IMR-90 (cell line): ENCODE results near the gene SYT8. TPM values are rescaled to one million over a fixed set of nuclear protein-coding genes. Genes with fewer than 3 reads are reported as not detected.

Source experiments
- ATAC-seq: fragments of 200-7000 bp; cut with Tn5 transposase; 2 replicates; pipeline ENCODE4 v1.9.1; 2020; ENCODE audit warnings: low read depth, mild to moderate bottlenecking, moderate library complexity
- BruUV-seq: library from RNA; stranded (reverse); fragments of 400-500 nt; replicated peaks from 2 replicates; lab custom pipeline; 2021; lab: Mats Ljungman, UMichigan
- CTCF ChIA-PET: fragments of 300-600 bp; formaldehyde crosslinking; extraction: SDS; loops from one replicate; lab custom pipeline; 2021; ENCODE audit warnings: antibody characterized with exemption; lab: Yijun Ruan, JAX
- POLR2A ChIA-PET: fragments of 300-600 bp; sonication (Branson Sonifier 250); formaldehyde crosslinking; loops from one replicate; lab custom pipeline; 2022; ENCODE audit warnings: antibody characterized with exemption; ENCODE audit not compliant: unreplicated experiment; lab: Charles Lee
- DNase-seq: peaks from one replicate; pipeline ENCODE4 v3.0.0; 2013
- H2AFZ ChIP-seq: replicated peaks from 2 replicates; pipeline ENCODE3; 2013; ENCODE audit warnings: low read length, mild to moderate bottlenecking; ENCODE audit not compliant: poor library complexity
- H2AK5ac ChIP-seq: 2 replicates; pipeline ENCODE4 v1.6.1; 2013; ENCODE audit warnings: low read depth, low read length, inconsistent platforms
- H2AK9ac ChIP-seq: replicated peaks from 2 replicates; pipeline ENCODE3; 2013; ENCODE audit warnings: mild to moderate bottlenecking, low read depth, low read length, moderate library complexity; ENCODE audit not compliant: poor library complexity
- H2BK120ac ChIP-seq: 2 replicates; pipeline ENCODE4 v1.6.1; 2013; ENCODE audit warnings: low read depth, low read length, inconsistent platforms
- H2BK15ac ChIP-seq: 3 replicates; pipeline ENCODE4 v1.6.1; 2013; ENCODE audit warnings: low read depth, low read length, inconsistent platforms
- H2BK20ac ChIP-seq: 2 replicates; pipeline ENCODE4 v1.6.1; 2013; ENCODE audit warnings: low read depth, mild to moderate bottlenecking, inconsistent platforms, low read length, moderate library complexity
- H2BK5ac ChIP-seq: 2 replicates; pipeline ENCODE4 v1.6.1; 2013; ENCODE audit warnings: mild to moderate bottlenecking, low read depth, low read length, inconsistent platforms; ENCODE audit not compliant: poor library complexity, severe bottlenecking
- H3K14ac ChIP-seq: replicated peaks from 2 replicates; pipeline ENCODE4 v1.6.1; 2013; ENCODE audit warnings: low read depth, low read length, inconsistent platforms
- H3K18ac ChIP-seq: 2 replicates; pipeline ENCODE4 v1.6.1; 2013; ENCODE audit warnings: low read depth, low read length, control low read depth
- H3K23ac ChIP-seq: 2 replicates; pipeline ENCODE4 v1.6.1; 2013; ENCODE audit warnings: low read depth, low read length, inconsistent platforms
- H3K27ac ChIP-seq: 2 replicates; pipeline ENCODE4 v1.5.1; 2013; ENCODE audit warnings: mild to moderate bottlenecking, control low read depth, low read length; ENCODE audit not compliant: insufficient read depth
- H3K27me3 ChIP-seq: 2 replicates; pipeline ENCODE4 v1.6.1; 2013; ENCODE audit warnings: low read length; ENCODE audit not compliant: control insufficient read depth, insufficient read depth
- H3K36me3 ChIP-seq: 2 replicates; pipeline ENCODE4 v1.6.1; 2013; ENCODE audit warnings: low read length, mixed read lengths; ENCODE audit not compliant: control insufficient read depth, insufficient read depth
- H3K4ac ChIP-seq: 2 replicates; pipeline ENCODE4 v1.6.1; 2013; ENCODE audit warnings: low read depth, low read length, inconsistent platforms
- H3K4me1 ChIP-seq: 2 replicates; pipeline ENCODE4 v1.6.1; 2013; ENCODE audit warnings: low read length, mixed read lengths; ENCODE audit not compliant: control insufficient read depth, insufficient read depth
- H3K4me2 ChIP-seq: 2 replicates; pipeline ENCODE4 v1.6.1; 2013; ENCODE audit warnings: low read depth, mild to moderate bottlenecking, control low read depth, low read length, moderate library complexity
- H3K4me3 ChIP-seq: 2 replicates; pipeline ENCODE4 v1.5.1; 2013; ENCODE audit warnings: low read depth, mild to moderate bottlenecking, control low read depth, low read length, moderate library complexity; ENCODE audit not compliant: insufficient read depth
- H3K56ac ChIP-seq: 2 replicates; pipeline ENCODE4 v1.6.1; 2013; ENCODE audit warnings: low read length, inconsistent platforms; ENCODE audit not compliant: insufficient read depth; ENCODE audit errors: extremely low read depth
- H3K79me1 ChIP-seq, 2 experiments: 2 replicates each; pipeline ENCODE4 v1.6.1; 2013; ENCODE audit warnings: low read length in 2 of 2, inconsistent platforms in 1 of 2, low read depth in 1 of 2
- H3K9ac ChIP-seq: 2 replicates; pipeline ENCODE4 v1.6.1; 2013; ENCODE audit warnings: low read depth, low read length, control low read depth
- H3K9me1 ChIP-seq: 2 replicates; pipeline ENCODE4 v1.6.1; 2013; ENCODE audit warnings: low read length, inconsistent platforms; ENCODE audit not compliant: insufficient read depth
- H3K9me3 ChIP-seq: 2 replicates; pipeline ENCODE4 v1.6.1; 2013; ENCODE audit warnings: low read length; ENCODE audit not compliant: control insufficient read depth, insufficient read depth
- H4K20me1 ChIP-seq: 2 replicates; pipeline ENCODE4 v1.6.1; 2013; ENCODE audit warnings: low read length, inconsistent platforms; ENCODE audit not compliant: insufficient read depth
- H4K5ac ChIP-seq: 2 replicates; pipeline ENCODE4 v1.6.1; 2013; ENCODE audit warnings: mild to moderate bottlenecking, low read depth, low read length, control low read depth
- H4K8ac ChIP-seq, 2 experiments: 2 replicates each; pipeline ENCODE4 v1.6.1; 2013; ENCODE audit warnings: low read depth in 2 of 2, low read length in 2 of 2, control low read depth in 1 of 2, inconsistent platforms in 1 of 2
- H4K91ac ChIP-seq: 2 replicates; pipeline ENCODE4 v1.6.1; 2013; ENCODE audit warnings: low read depth, low read length, inconsistent platforms; ENCODE audit not compliant: insufficient read depth
- BHLHE40 ChIP-seq: fragments of 150-350 bp; IDR thresholded peaks from 2 replicates; pipeline ENCODE4 v1.6.1; 2016; ENCODE audit warnings: mild to moderate bottlenecking, low read depth, low read length
- CEBPB ChIP-seq: IDR thresholded peaks from 2 replicates; pipeline ENCODE4 v1.6.1; 2012; ENCODE audit warnings: low read depth, low read length, improper control_type of control experiment
- CHD1 ChIP-seq: IDR thresholded peaks from 2 replicates; pipeline ENCODE4 v1.6.1; 2012; ENCODE audit warnings: low read depth, low read length, improper control_type of control experiment
- FOS ChIP-seq: fragments of 150-350 bp; IDR thresholded peaks from 2 replicates; pipeline ENCODE4 v1.6.1; 2016; ENCODE audit warnings: low read depth, low read length
- MAFK ChIP-seq: IDR thresholded peaks from 2 replicates; pipeline ENCODE4 v1.6.1; 2012; ENCODE audit warnings: low read depth, low read length, improper control_type of control experiment
- MAZ ChIP-seq: IDR thresholded peaks from 2 replicates; pipeline ENCODE4 v1.6.1; 2012; ENCODE audit warnings: low read depth, mild to moderate bottlenecking, low read length, improper control_type of control experiment, moderate library complexity, borderline replicate concordance
- MXI1 ChIP-seq: IDR thresholded peaks from 2 replicates; pipeline ENCODE4 v1.6.1; 2012; ENCODE audit warnings: low read depth, mild to moderate bottlenecking, low read length, moderate library complexity, borderline replicate concordance
- POLR2A ChIP-seq: IDR thresholded peaks from 2 replicates; pipeline ENCODE4 v1.6.1; 2012; ENCODE audit warnings: mild to moderate bottlenecking, low read depth, low read length
- RAD21 ChIP-seq: IDR thresholded peaks from 2 replicates; pipeline ENCODE4 v1.6.1; 2012; ENCODE audit warnings: low read length, improper control_type of control experiment
- RFX5 ChIP-seq: IDR thresholded peaks from 2 replicates; pipeline ENCODE4 v1.8.0; 2012; ENCODE audit warnings: low read depth, mild to moderate bottlenecking, low read length, moderate library complexity
- SMC3 ChIP-seq: fragments of 150-350 bp; IDR thresholded peaks from 2 replicates; pipeline ENCODE4 v1.6.1; 2016; ENCODE audit warnings: low read depth, mild to moderate bottlenecking, antibody characterized with exemption, low read length, moderate library complexity
- WGBS, 2 experiments: methylation state at CpG; one replicate each; pipeline versions ENCODE4 v1.1.5 to v1.1.7; 2013; ENCODE audit warnings: missing lambda C conversion rate in 2 of 2; ENCODE audit not compliant: insufficient read length in 1 of 2; ENCODE audit errors: extremely low coverage in 2 of 2; 5-methylcytosine and 5-hydroxymethylcytosine counted together
- dilution Hi-C: fragments of 300-500 bp; cut with HindIII; formaldehyde crosslinking; loops from one replicate; pipeline ENCODE4 v1.14.3; 2018; ENCODE audit warnings: low sequenced_read_pairs; ENCODE audit not compliant: unreplicated experiment
- in situ Hi-C: fragments of 300-500 bp; cut with MboI; formaldehyde crosslinking; loops from 3 replicates; pipeline ENCODE4 v1.14.3; 2019; ENCODE audit warnings: low sequenced_read_pairs, inconsistent platforms, mixed read lengths
- intact Hi-C: fragments of 100-400 bp; cut with micrococcal nuclease; formaldehyde crosslinking; loops from 2 replicates; pipeline ENCODE4 v1.10.0; 2022
- polyA plus RNA-seq, 3 experiments: library from polyadenylated mRNA; depleted of rRNA; stranded (reverse); fragments of >200 nt; gene quantifications; 2 replicates each; pipeline ENCODE4 v1.2.3, GENCODE V29; 2012; ENCODE audit warnings: low replicate concordance in 1 of 3
- total RNA-seq: library from RNA; depleted of rRNA; stranded (reverse); fragments of >200 nt; gene quantifications from 2 replicates; pipeline ENCODE4 v1.2.3, GENCODE V29; 2012
- TF ChIP-seq, protein P1 (sequence below): fragments of 150-350 bp; IDR thresholded peaks from 2 replicates; pipeline ENCODE4 v1.6.1; 2017; ENCODE audit warnings: mild to moderate bottlenecking, antibody characterized with exemption, low read length, low read depth
- TF ChIP-seq, protein P2 (sequence below): conservative IDR thresholded peaks from 2 replicates; pipeline ENCODE4 v1.5.1; 2012; ENCODE audit warnings: mild to moderate bottlenecking, low read depth, low read length, improper control_type of control experiment
- TF ChIP-seq, protein P3 (sequence below): fragments of 150-350 bp; IDR thresholded peaks from 2 replicates; pipeline ENCODE4 v1.6.1; 2016; ENCODE audit warnings: low read depth, mild to moderate bottlenecking, low read length, moderate library complexity, borderline replicate concordance

The SYT8 gene
- total and polyA plus RNA-seq, 2 of the 4 experiments (the other 2 are of a cell fraction): not detected

DNA sequence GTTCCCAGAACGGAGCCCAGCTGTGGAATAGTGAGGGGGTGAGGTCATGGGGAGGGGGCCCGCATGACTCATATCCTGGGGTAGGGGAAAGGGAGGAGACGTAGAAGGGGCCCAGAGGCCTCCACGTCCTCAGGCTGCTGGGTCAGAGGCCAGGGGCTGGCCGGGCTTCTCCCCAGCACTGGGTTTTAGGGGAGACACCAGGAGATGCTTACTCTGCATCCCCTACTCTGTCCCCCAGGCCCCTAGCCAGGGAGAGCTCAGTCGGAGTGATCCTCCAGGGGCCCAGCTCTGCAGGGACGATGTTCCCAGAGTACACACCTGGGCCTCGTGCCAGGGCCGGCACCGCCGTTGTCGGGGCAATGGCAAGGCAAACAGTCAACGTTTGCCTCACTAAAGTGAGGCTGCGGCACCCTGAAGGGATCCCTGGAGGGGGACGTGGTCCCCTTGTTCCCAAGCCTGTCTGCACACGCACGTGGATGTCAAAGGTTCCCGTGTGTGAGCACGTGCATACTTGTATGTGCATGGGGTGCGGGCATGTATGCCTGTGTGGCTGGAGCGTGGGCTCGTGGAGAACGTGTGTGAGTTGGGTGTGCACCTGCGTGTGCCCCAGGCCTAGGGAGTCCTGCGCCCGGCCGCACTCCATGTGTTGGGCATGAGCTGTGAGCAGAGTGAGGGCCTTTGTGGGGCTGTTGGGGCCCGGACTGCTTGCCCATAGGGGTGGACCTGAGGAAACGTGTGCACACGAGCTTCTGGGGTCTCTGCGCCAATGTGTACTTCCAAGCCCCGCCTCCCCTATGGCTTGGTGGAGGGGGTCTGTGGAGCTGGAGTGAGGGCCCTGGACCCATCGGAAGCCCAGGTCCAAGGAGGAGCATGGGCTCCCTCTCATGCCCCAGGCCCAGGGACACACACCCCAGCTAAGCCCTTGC lies 42.7 kb downstream of the SYT8 start:
- H3K27me3 ChIP-seq: peaks cover 6% of the 10 kb centered on the region; the same call in 1 of the 2 replicates
- H3K27ac ChIP-seq: no peak overlapping the region
- H2AK9ac ChIP-seq: no peak overlapping the region
- WGBS, 2 experiments: 82% methylated on average over 10 of the region's 33 CpGs; no CpG with 5 or more reads in 1 of the 2 experiments
- BruUV-seq: no TSS peak
- H3K4me1 ChIP-seq: peaks cover 3% of the 10 kb centered on the region; the same call in 1 of the 2 replicates
- DNase-seq (no peak), ATAC-seq (no peak)
- H3K79me1 ChIP-seq: no peaks in the 10 kb centered on the region
- H3K4me2 ChIP-seq: no peak overlapping the region
- H3K4me3 ChIP-seq: no peak overlapping the region
- intact Hi-C loops (no loop called here), dilution Hi-C loops (no loop called here), in situ Hi-C loops (no loop called here)
- TF ChIP-seq, protein P1, sequence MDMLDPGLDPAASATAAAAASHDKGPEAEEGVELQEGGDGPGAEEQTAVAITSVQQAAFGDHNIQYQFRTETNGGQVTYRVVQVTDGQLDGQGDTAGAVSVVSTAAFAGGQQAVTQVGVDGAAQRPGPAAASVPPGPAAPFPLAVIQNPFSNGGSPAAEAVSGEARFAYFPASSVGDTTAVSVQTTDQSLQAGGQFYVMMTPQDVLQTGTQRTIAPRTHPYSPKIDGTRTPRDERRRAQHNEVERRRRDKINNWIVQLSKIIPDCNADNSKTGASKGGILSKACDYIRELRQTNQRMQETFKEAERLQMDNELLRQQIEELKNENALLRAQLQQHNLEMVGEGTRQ: no peak
- TF ChIP-seq RFX5 (no peak), MXI1 (no peak), FOS (no peak), CEBPB (no peak), SMC3 (no peak), CHD1 (no peak), RAD21 (no peak), POLR2A (no peak), BHLHE40 (no peak), MAFK (no peak), MAZ (no peak)
- TF ChIP-seq, protein P2, sequence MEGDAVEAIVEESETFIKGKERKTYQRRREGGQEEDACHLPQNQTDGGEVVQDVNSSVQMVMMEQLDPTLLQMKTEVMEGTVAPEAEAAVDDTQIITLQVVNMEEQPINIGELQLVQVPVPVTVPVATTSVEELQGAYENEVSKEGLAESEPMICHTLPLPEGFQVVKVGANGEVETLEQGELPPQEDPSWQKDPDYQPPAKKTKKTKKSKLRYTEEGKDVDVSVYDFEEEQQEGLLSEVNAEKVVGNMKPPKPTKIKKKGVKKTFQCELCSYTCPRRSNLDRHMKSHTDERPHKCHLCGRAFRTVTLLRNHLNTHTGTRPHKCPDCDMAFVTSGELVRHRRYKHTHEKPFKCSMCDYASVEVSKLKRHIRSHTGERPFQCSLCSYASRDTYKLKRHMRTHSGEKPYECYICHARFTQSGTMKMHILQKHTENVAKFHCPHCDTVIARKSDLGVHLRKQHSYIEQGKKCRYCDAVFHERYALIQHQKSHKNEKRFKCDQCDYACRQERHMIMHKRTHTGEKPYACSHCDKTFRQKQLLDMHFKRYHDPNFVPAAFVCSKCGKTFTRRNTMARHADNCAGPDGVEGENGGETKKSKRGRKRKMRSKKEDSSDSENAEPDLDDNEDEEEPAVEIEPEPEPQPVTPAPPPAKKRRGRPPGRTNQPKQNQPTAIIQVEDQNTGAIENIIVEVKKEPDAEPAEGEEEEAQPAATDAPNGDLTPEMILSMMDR: no peak
- TF ChIP-seq, protein P3, sequence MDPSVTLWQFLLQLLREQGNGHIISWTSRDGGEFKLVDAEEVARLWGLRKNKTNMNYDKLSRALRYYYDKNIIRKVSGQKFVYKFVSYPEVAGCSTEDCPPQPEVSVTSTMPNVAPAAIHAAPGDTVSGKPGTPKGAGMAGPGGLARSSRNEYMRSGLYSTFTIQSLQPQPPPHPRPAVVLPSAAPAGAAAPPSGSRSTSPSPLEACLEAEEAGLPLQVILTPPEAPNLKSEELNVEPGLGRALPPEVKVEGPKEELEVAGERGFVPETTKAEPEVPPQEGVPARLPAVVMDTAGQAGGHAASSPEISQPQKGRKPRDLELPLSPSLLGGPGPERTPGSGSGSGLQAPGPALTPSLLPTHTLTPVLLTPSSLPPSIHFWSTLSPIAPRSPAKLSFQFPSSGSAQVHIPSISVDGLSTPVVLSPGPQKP: no peak
- no peak overlapping the region for H3K56ac ChIP-seq
- no peaks in the 10 kb centered on the region for H4K20me1 ChIP-seq
- H3K9me3 ChIP-seq: no peaks in the 10 kb centered on the region
- H3K14ac ChIP-seq: no peak overlapping the region
- no peak overlapping the region for H2AK5ac ChIP-seq
- no peak overlapping the region for H3K18ac ChIP-seq
- H2BK20ac ChIP-seq: no peak overlapping the region
- H2AFZ ChIP-seq: no peak overlapping the region
- H3K23ac ChIP-seq: no peak overlapping the region
- H3K36me3 ChIP-seq: no peaks in the 10 kb centered on the region
- no peak overlapping the region for H4K5ac ChIP-seq
- H2BK15ac ChIP-seq: no peak overlapping the region
- no peak overlapping the region for H2BK5ac ChIP-seq
- no peaks in the 10 kb centered on the region for H3K9me1 ChIP-seq
- H3K9ac ChIP-seq: no peak overlapping the region
- no peak overlapping the region for H2BK120ac ChIP-seq
- ChIA-PET CTCF (interaction anchor here (0.9 to 1.5 kb wide), 2 partner anchors 35 to 123 kb away, joined by 3 read pairs; no protein-coding TSS in a partner anchor), POLR2A (no interaction called here)
- H3K4ac ChIP-seq: no peak overlapping the region
- no peak overlapping the region for H4K8ac ChIP-seq
- H4K91ac ChIP-seq: no peak overlapping the region
